ENCODE measurements around the gene SLC25A38.
"Not testable (repeated sequence)": the region's sequence is repeated elsewhere in the genome, so short reads cannot be mapped to it uniquely, and the experiment has no call there.

SLC25A38 gene

DNA sequence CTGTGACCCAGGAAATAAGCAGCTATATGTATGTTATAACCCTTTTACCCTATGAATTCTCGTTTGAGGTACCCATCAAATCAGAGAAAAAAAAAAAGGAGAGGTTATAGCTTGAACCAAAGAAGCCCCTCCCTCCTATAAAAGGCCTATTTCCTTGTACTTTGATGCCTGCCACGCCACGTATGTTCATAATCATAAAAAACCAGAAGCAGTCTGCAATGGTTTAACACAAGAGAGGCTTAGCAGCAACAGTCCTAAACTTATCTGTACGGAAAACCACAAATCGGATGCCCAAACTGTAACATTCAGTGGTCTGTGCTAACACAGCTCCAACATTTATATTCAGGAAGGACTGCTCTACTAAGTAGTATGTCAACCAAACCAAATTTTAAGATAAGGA is 32.5 kb upstream of the SLC25A38 start:
- Histone ChIP-seq H3K36me3 (ENCODE audit: control insufficient read depth, insufficient read depth, low read length) (no peaks in the 10 kb centered on the region), H3K9ac (ENCODE audit: low read length) (no peak overlapping the region), H3K9me3 (ENCODE audit: control insufficient read depth, low read length) (no peaks in the 10 kb centered on the region)

DNA sequence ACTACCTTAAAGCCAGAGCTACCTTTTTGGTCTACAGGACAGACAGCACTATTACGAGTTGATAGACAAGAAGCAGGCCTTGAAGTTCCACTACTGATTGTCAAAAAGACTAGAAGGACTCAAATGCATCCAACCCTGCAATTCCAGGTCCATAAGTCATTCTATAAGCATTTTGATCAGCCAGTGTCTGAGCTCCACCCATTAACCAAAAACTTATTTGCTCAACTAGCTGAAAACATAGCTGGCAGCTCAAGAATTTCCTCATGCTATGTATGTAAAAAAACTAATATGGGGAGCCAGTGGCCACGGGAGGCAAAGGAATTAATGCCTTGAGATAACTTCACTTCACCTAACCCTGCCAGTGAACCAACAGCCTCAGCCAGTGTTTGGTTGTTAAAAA is 32.0 kb upstream of the SLC25A38 start:
- not testable (repeated sequence) for H3K27me3 ChIP-seq (ENCODE audit: control insufficient read depth, insufficient read depth, low read length); H3K4me1 ChIP-seq (ENCODE audit: control insufficient read depth, insufficient read depth, low read length); H3K4me3 ChIP-seq (ENCODE audit: low read length); H3K9ac ChIP-seq (ENCODE audit: low read length); H3K36me3 ChIP-seq (ENCODE audit: control insufficient read depth, insufficient read depth, low read length); H3K9me3 ChIP-seq (ENCODE audit: control insufficient read depth, low read length)

More for the DNA sequence above, 32.5 kb upstream of the SLC25A38 start:
- Histone ChIP-seq H3K4me3 (ENCODE audit: low read length) (no peak overlapping the region), H3K4me1 (ENCODE audit: control insufficient read depth, insufficient read depth, low read length) (peaks cover 5% of the 10 kb centered on the region), H3K27me3 (ENCODE audit: control insufficient read depth, insufficient read depth, low read length) (no peaks in the 10 kb centered on the region)

DNA sequence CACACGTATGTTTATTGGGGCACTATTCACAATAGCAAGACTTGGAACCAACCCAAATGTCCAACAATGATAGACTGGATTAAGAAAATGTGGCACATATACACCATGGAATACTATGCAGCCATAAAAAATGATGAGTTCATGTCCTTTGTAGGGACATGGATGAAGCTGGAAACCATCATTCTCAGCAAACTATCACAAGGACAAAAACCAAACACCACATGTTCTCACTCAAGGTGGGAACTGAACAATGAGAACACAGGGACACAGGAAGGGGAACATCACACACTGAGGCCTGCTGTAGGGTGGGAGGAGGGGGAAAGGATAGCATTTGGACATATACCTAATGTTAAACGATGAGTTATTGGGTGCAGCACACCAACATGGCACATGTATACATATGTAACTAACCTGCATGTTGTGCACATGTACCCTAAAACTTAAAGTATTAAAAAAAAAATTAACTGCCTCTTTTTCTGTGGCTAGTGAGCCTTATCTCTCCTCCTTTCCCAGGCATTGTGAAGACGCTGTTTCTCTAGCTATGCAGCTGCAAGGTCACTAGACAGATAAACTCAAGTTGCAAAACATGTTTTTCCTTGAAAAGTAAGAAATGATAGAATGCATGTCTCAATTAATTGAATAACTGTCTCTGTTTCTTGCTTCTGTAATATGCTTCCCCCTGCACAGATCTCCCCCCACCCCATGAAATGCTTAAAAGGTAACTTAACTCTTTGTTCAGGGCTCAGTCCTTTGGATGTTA is 29.8 kb upstream of the SLC25A38 start:
- H3K36me3 ChIP-seq (ENCODE audit: control insufficient read depth, insufficient read depth, low read length); H3K9ac ChIP-seq (ENCODE audit: low read length); H3K4me1 ChIP-seq (ENCODE audit: control insufficient read depth, insufficient read depth, low read length); H3K4me3 ChIP-seq (ENCODE audit: low read length); H3K27me3 ChIP-seq (ENCODE audit: control insufficient read depth, insufficient read depth, low read length); H3K9me3 ChIP-seq (ENCODE audit: control insufficient read depth, low read length): not testable (repeated sequence)

DNA sequence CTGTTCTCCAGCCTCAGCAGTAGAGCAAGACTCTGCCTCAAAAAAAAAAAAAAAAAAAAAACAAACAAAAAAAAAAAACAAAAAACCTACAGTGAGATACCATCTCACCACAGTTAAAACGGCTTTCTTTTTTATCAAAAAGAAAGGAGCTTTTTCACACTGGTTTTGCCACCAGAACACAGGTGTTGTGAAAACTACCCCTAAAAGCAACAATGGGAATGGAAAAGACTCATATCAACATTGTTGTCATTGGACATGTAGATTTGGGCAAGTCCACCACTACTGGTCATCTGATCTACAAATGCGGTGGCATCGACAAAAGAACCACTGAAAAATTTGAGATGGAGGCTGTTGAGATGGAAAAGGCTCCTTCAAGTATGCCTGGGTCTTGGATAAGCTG is 24.8 kb upstream of the SLC25A38 start:
- no peaks in the 10 kb centered on the region for H3K4me1 ChIP-seq (ENCODE audit: control insufficient read depth, insufficient read depth, low read length)
- H3K9ac ChIP-seq (ENCODE audit: low read length) = no peak overlapping the region
- no peaks in the 10 kb centered on the region for H3K9me3 ChIP-seq (ENCODE audit: control insufficient read depth, low read length)
- no peaks in the 10 kb centered on the region for H3K36me3 ChIP-seq (ENCODE audit: control insufficient read depth, insufficient read depth, low read length)
- no peak overlapping the region for H3K4me3 ChIP-seq (ENCODE audit: low read length)
- H3K27me3 ChIP-seq (ENCODE audit: control insufficient read depth, insufficient read depth, low read length) = no peaks in the 10 kb centered on the region

DNA sequence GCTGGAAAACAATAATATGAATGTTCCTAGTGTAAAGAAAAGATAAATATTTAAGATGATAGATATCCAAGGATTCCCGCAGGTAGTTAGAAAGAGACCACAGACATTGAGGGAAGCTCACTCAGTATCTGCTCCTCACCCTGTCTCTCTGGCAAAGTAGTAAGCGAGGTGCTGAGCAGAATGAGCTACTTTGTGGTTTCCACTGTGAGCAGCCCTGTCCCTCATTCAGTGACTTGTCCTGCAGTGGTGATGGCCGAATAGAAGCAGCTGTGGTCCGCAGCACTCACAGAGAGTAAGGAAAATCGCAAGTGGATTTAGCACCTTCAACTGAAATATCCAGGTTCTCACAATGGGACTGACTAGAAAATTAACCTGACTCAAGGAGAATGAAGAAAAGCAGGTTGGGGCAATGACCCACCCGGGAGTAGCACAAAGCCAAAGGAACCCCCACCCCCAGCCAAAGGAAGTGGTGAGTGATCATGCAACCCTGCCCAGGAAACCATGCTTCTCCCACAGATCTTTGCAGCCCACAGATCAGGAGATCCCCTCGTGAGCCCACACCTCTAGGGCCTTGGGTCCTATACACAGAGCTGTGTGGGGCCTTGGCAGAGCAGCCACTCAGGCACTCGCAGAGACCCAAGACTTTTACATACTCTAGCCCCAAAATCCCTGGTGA is 21.8 kb upstream of the SLC25A38 start:
- no peaks in the 10 kb centered on the region for H3K36me3 ChIP-seq (ENCODE audit: control insufficient read depth, insufficient read depth, low read length)

DNA sequence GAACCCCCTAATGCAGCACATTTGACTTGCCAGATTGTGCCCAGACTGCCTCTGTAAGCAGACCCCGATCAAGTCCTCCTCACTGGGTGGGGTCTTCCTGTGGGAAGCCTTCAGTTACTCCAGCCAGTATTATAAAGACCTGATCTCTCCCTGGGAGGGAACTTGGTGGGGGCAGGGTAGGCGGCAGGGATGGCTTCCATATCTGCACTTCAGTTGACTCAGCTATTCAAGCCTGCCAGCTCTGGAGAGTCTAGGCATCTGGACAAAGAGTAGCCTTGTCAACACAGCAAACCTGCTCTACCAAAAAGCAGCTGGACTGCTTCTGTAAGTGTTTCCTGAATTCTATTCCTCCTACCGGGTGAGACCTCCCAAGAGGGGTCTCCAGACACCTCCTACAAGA is 21.0 kb upstream of the SLC25A38 start:
- Histone ChIP-seq H3K4me1 (ENCODE audit: control insufficient read depth, insufficient read depth, low read length) (no peaks in the 10 kb centered on the region), H3K27me3 (ENCODE audit: control insufficient read depth, insufficient read depth, low read length) (no peaks in the 10 kb centered on the region), H3K4me3 (ENCODE audit: low read length) (no peak overlapping the region), H3K9me3 (ENCODE audit: control insufficient read depth, low read length) (no peaks in the 10 kb centered on the region), H3K9ac (ENCODE audit: low read length) (no peak overlapping the region), H3K36me3 (ENCODE audit: control insufficient read depth, insufficient read depth, low read length) (no peaks in the 10 kb centered on the region)

More for the DNA sequence above, 21.8 kb upstream of the SLC25A38 start:
- Histone ChIP-seq H3K4me1 (ENCODE audit: control insufficient read depth, insufficient read depth, low read length) (no peaks in the 10 kb centered on the region), H3K9me3 (ENCODE audit: control insufficient read depth, low read length) (no peaks in the 10 kb centered on the region), H3K4me3 (ENCODE audit: low read length) (no peak overlapping the region), H3K9ac (ENCODE audit: low read length) (no peak overlapping the region), H3K27me3 (ENCODE audit: control insufficient read depth, insufficient read depth, low read length) (no peaks in the 10 kb centered on the region)

DNA sequence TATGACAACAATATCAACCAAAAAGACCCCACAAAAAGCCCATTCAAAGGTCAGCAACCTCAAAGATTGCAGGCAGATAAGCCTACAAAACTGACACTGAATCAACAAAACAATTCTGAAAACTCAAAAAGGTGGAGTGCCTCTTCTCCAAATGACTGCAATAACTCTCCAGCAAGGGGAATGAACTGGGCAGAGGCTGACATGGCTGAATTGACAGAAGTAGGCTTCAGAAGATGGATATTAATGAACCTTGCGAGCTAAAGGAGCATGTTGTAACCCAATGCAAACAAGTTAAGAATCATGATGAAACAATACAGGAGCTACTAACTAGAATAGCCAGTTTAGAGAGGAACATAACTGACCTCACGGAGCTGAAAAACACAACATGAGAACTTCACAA is 20.4 kb upstream of the SLC25A38 start:
- Histone ChIP-seq H3K36me3 (ENCODE audit: control insufficient read depth, insufficient read depth, low read length) (no peaks in the 10 kb centered on the region), H3K4me3 (ENCODE audit: low read length) (no peak overlapping the region), H3K9me3 (ENCODE audit: control insufficient read depth, low read length) (no peaks in the 10 kb centered on the region), H3K9ac (ENCODE audit: low read length) (no peak overlapping the region), H3K4me1 (ENCODE audit: control insufficient read depth, insufficient read depth, low read length) (no peaks in the 10 kb centered on the region), H3K27me3 (ENCODE audit: control insufficient read depth, insufficient read depth, low read length) (no peaks in the 10 kb centered on the region)

DNA sequence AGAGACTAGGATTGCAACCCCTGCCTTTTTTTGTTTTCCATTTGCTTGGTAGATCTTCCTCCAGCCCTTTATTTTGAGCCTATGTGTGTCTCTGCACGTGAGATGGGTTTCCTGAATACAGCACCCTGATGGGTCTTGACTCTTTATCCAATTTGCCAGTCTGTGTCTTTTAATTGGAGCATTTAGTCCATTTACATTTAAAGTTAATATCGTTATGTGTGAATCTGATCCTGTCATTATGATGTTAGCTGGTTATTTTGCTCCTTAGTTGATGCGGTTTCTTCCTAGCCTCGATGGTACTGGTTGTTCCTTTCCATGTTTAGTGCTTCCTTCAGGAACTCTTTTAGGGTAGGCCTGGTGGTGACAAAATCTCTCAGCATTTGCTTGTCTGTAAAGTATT is 12.7 kb upstream of the SLC25A38 start:
- not testable (repeated sequence) for H3K27me3 ChIP-seq (ENCODE audit: control insufficient read depth, insufficient read depth, low read length)

DNA sequence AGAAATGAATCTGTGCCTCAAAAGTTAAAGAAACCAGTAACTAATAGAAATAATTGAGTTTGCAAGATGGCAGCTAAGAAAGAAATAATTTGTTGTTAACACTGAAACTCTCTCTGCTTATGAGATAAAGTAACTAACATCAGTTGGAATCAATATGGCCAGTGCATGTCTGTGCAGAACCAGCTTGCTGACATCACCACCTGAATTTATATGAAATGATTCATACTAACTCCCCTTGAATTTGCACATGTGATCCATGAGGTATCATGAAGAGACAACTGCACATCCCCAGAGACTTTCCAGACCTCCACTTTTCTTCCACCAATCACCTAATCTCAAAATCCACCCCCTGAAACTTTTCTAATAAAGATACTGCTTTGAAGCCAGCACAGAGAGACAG is 10.3 kb upstream of the SLC25A38 start:
- no peak overlapping the region for H3K9ac ChIP-seq (ENCODE audit: low read length)
- H3K9me3 ChIP-seq (ENCODE audit: control insufficient read depth, low read length) = no peaks in the 10 kb centered on the region
- H3K4me3 ChIP-seq (ENCODE audit: low read length) = no peak overlapping the region
- H3K4me1 ChIP-seq (ENCODE audit: control insufficient read depth, insufficient read depth, low read length) = no peaks in the 10 kb centered on the region
- no peaks in the 10 kb centered on the region for H3K27me3 ChIP-seq (ENCODE audit: control insufficient read depth, insufficient read depth, low read length)
- H3K36me3 ChIP-seq (ENCODE audit: control insufficient read depth, insufficient read depth, low read length) = no peaks in the 10 kb centered on the region

More for the DNA sequence above, 12.7 kb upstream of the SLC25A38 start:
- not testable (repeated sequence) for H3K9ac ChIP-seq (ENCODE audit: low read length); H3K9me3 ChIP-seq (ENCODE audit: control insufficient read depth, low read length); H3K4me1 ChIP-seq (ENCODE audit: control insufficient read depth, insufficient read depth, low read length); H3K4me3 ChIP-seq (ENCODE audit: low read length); H3K36me3 ChIP-seq (ENCODE audit: control insufficient read depth, insufficient read depth, low read length)

DNA sequence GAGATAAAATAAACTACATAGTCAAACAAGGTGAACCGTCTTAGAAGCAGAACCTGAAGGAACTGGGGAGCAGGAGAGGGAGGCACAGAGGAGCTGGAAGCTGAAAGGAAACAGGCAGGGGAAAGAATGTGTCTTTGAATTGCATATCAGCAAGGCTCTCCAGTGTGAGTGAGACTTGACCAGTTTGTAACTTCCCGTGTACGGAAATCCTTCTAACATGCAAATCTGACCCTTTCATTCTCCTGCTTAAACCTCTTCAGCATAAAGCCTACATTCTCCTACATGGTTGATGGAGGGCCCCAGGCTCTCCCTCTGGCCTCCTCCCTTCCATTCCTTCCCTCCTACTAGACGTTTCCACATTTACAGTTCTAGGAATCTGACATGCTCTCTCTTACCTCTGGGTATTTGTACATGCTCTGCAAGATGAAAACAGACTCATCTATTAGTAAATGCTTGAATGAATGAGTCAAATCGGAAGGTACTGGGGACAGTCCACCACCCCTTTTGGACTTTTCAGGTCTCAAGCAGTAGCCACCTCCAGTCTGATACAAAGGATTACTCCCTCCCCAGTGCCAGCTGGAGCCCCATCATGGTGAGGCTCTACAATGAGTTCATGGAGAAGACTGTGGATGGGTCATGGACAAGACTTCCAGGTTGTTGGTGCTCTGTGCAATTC is 6.1 kb upstream of the SLC25A38 start:
- Histone ChIP-seq H3K4me3 (ENCODE audit: low read length) (no peak overlapping the region), H3K36me3 (ENCODE audit: control insufficient read depth, insufficient read depth, low read length) (no peaks in the 10 kb centered on the region), H3K4me1 (ENCODE audit: control insufficient read depth, insufficient read depth, low read length) (peaks cover 7% of the 10 kb centered on the region), H3K9me3 (ENCODE audit: control insufficient read depth, low read length) (no peaks in the 10 kb centered on the region), H3K9ac (ENCODE audit: low read length) (no peak overlapping the region), H3K27me3 (ENCODE audit: control insufficient read depth, insufficient read depth, low read length) (no peaks in the 10 kb centered on the region)

DNA sequence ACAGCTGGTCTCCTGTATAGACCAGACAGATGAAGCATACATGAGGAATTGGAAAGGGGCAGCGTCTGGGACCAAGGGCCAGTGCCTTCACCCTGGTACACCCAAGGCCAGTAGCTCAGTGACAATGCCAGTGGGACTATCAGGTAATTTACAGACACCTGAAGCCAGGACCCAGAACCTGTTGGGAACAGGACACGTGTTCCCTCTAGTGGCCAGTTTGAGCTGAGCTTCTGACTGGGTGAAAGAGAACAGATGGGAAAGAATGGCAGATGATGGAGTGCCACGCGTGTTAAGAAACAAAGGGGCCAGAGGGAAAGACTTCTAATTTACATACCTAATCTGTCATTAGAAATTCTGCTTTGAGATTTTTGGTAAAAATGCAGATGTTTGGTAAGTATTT is 5.1 kb upstream of the SLC25A38 start:
- peaks cover 7% of the 10 kb centered on the region for H3K4me1 ChIP-seq (ENCODE audit: control insufficient read depth, insufficient read depth, low read length)
- H3K36me3 ChIP-seq (ENCODE audit: control insufficient read depth, insufficient read depth, low read length) = no peaks in the 10 kb centered on the region
- H3K27me3 ChIP-seq (ENCODE audit: control insufficient read depth, insufficient read depth, low read length) = no peaks in the 10 kb centered on the region
- no peak overlapping the region for H3K9ac ChIP-seq (ENCODE audit: low read length)
- H3K9me3 ChIP-seq (ENCODE audit: control insufficient read depth, low read length) = no peaks in the 10 kb centered on the region
- H3K4me3 ChIP-seq (ENCODE audit: low read length) = no peak overlapping the region

DNA sequence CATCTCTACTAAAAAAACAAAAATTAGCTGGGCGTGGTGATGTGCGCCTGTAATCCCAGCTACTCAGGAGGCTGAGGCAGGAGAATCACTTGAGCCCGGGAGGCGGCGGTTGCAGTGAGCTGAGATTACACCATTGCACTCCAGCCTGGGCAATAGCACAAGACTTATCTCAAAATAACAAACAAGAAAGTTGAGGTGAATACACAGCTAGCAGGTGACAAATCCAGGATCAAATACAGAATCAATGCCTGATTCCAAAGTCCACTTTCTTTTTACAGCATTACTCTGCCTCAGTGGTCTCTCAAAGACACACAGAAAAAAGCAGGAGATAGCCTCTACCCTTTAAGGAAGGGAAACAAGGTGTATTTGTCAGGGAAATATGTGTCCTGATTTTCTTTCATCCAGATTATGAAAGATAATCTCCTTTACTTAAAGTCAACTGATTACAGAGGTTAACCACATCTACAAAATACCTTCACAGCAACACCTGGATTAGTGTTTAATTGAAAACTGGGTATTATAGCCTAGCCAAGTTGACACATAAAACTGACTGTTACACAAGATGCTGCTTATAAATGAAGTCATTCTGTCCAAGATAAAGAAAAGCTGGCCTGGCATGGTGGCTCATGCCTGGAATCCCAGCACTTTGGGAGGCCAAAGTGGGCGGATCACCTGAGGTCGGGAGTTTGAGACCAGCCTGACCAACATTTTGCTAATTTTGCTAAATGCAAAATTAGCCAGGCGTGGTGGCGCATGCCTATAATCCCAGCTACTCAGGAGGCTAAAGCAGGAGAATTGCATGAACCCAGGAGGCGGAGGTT is 4.0 kb upstream of the SLC25A38 start:
- Histone ChIP-seq H3K4me1 (ENCODE audit: control insufficient read depth, insufficient read depth, low read length) (peaks cover 7% of the 10 kb centered on the region), H3K9me3 (ENCODE audit: control insufficient read depth, low read length) (no peaks in the 10 kb centered on the region), H3K36me3 (ENCODE audit: control insufficient read depth, insufficient read depth, low read length) (no peaks in the 10 kb centered on the region), H3K4me3 (ENCODE audit: low read length) (no peak overlapping the region), H3K27me3 (ENCODE audit: control insufficient read depth, insufficient read depth, low read length) (no peaks in the 10 kb centered on the region), H3K9ac (ENCODE audit: low read length) (no peak overlapping the region)
